ENCODE measurements around the gene MDK. TPM values are rescaled to one million over a fixed set of nuclear protein-coding genes. Genes with fewer than 3 reads are reported as not detected.

Gene MDK
- total RNA-seq, 2 experiments from 2014 or later: 2.9 to 4.6 TPM

DNA sequence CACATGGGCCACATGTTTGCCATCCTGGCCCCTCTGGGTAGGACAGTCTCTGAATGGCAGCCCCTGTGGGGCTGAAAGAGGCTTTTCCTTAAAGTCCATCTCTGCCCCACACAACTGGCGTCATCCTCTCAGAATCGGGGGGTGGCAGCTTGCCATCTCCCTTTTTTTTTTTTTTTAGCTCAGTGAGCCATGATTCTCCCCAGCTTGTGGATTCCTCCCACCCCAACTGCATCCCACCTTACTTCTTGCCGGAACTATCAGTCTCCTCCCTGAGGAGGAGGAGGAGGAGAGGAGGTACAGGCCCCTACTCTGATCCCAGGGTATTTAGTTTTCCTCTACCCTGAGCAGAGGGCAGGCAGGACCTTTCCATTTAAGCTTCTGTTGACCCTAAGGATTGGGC, 30.8 kb upstream of the MDK start:
- Mint-ChIP-seq H3K27ac (peak overlapping the region; percentile 80), H3K4me1 (ENCODE audit: low read depth) (peaks cover 76% of the 10 kb centered on the region), H3K9me3 (no peaks in the 10 kb centered on the region), H3K36me3 (ENCODE audit: low read depth) (peaks cover 5% of the 10 kb centered on the region), H3K27me3 (ENCODE audit: low read depth) (no peaks in the 10 kb centered on the region), H3K4me3 (no peak overlapping the region)
- CTCF ChIA-PET: interaction anchor here (0.6 to 14.1 kb wide), 6 partner anchors 10 to 636 kb away, joined by 3 to 368 read pairs (median 39); no protein-coding TSS in a partner anchor
- intact Hi-C loops (cut with micrococcal nuclease): no loop called here
- DNase-seq: no peak

DNA sequence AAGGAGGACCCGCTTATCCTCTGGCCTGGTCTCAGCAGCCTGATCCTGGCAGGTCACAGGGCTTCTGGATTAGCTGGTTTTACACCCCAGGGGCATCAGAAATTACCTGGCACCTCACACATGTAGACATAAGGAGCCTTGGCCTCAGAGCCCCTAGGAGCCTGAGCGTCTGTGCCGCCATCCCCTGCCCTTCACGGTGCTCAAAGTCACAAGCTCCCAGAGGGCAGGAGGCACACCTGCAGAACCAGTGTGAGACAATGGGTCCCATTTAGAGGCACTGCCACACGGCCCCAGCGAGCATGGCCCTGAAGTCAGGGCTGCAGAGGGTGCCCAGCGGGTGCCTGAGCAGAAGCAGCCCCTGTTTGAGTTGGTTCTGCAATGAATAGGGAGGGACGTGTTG, 30.3 kb upstream of the MDK start:
- Mint-ChIP-seq H3K36me3 (ENCODE audit: low read depth) (peaks cover 5% of the 10 kb centered on the region), H3K4me3 (peak overlapping the region; percentile 77), H3K27me3 (ENCODE audit: low read depth) (no peaks in the 10 kb centered on the region), H3K4me1 (ENCODE audit: low read depth) (peaks cover 76% of the 10 kb centered on the region), H3K27ac (peak overlapping the region; percentile 80), H3K9me3 (no peaks in the 10 kb centered on the region)
- CTCF ChIA-PET: interaction anchor here (0.6 to 14.1 kb wide), 11 partner anchors 10 to 636 kb away, joined by 3 to 368 read pairs (median 7); no protein-coding TSS in a partner anchor
- intact Hi-C loops (cut with micrococcal nuclease): no loop called here
- DNase-seq: no peak

DNA sequence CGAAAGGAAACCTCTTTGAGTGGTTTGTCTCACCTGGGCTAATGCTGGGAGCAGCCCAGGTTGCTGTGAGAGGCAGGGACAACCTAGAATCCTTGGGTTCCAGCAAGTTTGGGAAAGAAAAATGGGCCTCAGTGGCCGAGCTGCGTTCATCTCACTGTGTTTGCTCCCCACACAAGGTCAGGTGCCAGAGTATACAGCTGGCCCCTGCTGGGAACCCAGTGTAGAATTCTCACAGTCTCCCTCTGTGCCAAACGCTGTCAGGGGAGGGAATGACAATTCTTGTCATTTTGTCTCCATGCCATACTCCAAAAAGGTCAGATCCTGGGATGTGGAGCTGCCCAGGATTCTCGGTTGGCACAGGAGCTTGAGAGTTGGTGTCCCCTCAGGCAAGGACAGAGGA, 29.9 kb upstream of the MDK start:
- Mint-ChIP-seq H3K36me3 (ENCODE audit: low read depth) (peaks cover 5% of the 10 kb centered on the region), H3K27me3 (ENCODE audit: low read depth) (no peaks in the 10 kb centered on the region), H3K4me3 (peak overlapping the region; percentile 77), H3K4me1 (ENCODE audit: low read depth) (peaks cover 76% of the 10 kb centered on the region), H3K9me3 (no peaks in the 10 kb centered on the region), H3K27ac (peak overlapping the region; percentile 80)
- intact Hi-C loops (cut with micrococcal nuclease): loop anchor here (1.0 kb wide), 3 partner anchors 10 to 178 kb away; no protein-coding TSS in a partner anchor
- CTCF ChIA-PET: interaction anchor here (0.7 to 14.1 kb wide), 17 partner anchors 7 to 637 kb away, joined by 3 to 368 read pairs (median 6); no protein-coding TSS in a partner anchor
- no peak for DNase-seq

DNA sequence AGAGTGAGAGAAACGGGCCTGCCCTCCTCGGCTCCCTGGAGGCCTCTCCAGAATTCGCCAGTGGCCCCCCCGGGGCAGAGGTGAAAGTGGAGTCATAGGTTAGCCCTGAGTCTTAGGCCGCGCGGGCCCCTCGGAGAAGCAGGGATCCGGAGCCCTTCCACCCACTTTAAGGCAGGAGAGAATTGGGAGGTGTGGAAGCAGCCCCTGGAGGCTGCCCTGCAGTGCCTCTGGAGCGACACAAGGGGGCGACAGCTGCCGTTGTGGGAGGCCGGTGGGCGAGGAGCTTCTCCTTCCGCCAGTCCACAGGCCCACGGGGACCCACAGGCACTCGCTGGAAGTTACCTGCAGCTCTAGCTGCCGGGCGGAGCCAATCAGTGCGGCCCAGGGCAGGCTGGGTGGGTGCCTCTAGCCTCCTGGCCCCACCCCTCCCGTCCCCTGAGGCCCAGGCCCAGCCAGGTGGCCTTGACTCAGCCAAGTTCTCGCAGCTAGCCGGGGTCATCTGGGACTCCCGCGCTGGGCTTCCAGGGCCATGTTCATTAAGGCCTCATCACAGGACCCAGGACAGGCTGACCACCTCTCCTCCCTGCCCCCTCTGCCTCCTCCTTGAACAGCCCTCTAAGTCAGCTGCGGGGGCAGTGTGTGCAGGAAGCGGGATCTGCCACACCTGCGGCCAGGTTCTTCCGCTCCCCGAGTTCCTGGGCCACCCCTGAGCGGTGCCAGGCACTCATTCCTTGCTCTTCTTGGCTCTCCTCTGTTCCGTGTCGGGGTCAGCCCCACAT, 29.2 kb upstream of the MDK start:
- Mint-ChIP-seq H3K9me3 (no peaks in the 10 kb centered on the region), H3K4me1 (ENCODE audit: low read depth) (peaks cover 77% of the 10 kb centered on the region), H3K36me3 (ENCODE audit: low read depth) (peaks cover 5% of the 10 kb centered on the region), H3K4me3 (peak overlapping the region; percentile 77), H3K27me3 (ENCODE audit: low read depth) (no peaks in the 10 kb centered on the region), H3K27ac (peak overlapping the region; percentile 90)
- CTCF ChIA-PET: interaction anchor here (0.5 to 14.1 kb wide), 21 partner anchors 7 to 266 kb away, joined by 3 to 368 read pairs (median 5); no protein-coding TSS in a partner anchor
- DNase-seq: peak; percentile 81
- intact Hi-C loops (cut with micrococcal nuclease): loop anchor here (1.0 kb wide), 3 partner anchors 9 to 177 kb away; no protein-coding TSS in a partner anchor

DNA sequence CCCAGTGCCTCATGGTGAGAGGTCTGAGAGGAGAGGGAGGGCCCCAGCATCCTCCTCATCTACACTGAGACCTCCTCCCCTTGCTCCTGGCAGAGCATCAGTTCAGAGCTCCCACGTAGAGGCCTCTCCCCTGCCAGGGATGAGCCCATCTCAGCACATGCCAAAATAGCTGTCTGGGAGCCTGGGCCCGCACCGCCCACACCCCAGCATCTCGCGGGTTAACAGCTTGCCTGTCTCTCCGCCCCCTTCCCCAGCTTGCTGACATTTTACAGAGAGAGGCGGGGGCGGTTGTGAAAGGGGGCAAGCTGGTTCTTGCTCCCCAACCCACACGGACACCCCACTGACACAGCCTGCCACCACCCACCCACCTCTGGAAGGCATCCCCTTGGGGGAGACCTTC, 27.8 kb upstream of the MDK start:
- H3K4me3 Mint-ChIP-seq: peak overlapping the region; percentile 41
- H3K9me3 Mint-ChIP-seq: no peaks in the 10 kb centered on the region
- CTCF ChIA-PET: interaction anchor here (0.5 to 14.1 kb wide), 10 partner anchors 9 to 347 kb away, joined by 3 to 368 read pairs (median 5); no protein-coding TSS in a partner anchor
- H3K36me3 Mint-ChIP-seq (ENCODE audit: low read depth): peaks cover 5% of the 10 kb centered on the region
- intact Hi-C loops (cut with micrococcal nuclease): no loop called here
- H3K4me1 Mint-ChIP-seq (ENCODE audit: low read depth): peaks cover 86% of the 10 kb centered on the region
- H3K27me3 Mint-ChIP-seq (ENCODE audit: low read depth): no peaks in the 10 kb centered on the region
- peak overlapping the region; percentile 90 for H3K27ac Mint-ChIP-seq
- peak; percentile 78 for DNase-seq

DNA sequence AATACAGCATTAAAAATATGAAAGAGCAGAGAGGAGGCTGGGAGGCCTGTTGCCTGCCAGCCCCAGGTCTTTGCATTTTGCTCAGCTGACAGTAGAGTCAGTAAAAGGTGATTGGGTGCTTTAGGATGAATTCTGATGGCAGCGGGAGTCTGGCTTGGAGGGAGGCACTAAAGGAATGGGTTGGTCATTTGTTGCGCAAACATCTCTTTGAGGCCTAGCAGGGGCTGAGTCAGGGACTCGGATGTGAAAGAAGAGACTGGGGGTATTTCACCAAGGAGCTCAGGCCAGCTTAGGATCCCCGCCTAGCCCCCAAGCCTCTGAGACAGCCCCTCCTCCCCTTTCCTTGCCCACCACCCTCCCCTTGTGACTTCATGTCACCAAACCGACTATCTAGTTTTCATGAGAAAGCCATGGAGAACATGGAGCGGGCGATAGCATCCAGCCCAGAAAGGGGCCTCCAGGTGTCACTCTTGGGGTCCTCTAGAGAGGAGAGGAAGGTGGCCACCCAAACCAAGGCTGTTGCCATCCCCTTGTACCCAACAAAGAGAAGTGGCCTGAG, 24.5 kb upstream of the MDK start:
- Mint-ChIP-seq H3K27me3 (ENCODE audit: low read depth) (no peaks in the 10 kb centered on the region), H3K36me3 (ENCODE audit: low read depth) (no peaks in the 10 kb centered on the region), H3K27ac (peak overlapping the region; percentile 21), H3K4me1 (ENCODE audit: low read depth) (peaks cover 70% of the 10 kb centered on the region), H3K4me3 (no peak overlapping the region), H3K9me3 (no peaks in the 10 kb centered on the region)
- DNase-seq: no peak
- intact Hi-C loops (cut with micrococcal nuclease): no loop called here
- CTCF ChIA-PET: interaction anchor here (0.7 to 13.5 kb wide), 4 partner anchors 9 to 115 kb away, joined by 3 to 368 read pairs (median 4); no protein-coding TSS in a partner anchor

DNA sequence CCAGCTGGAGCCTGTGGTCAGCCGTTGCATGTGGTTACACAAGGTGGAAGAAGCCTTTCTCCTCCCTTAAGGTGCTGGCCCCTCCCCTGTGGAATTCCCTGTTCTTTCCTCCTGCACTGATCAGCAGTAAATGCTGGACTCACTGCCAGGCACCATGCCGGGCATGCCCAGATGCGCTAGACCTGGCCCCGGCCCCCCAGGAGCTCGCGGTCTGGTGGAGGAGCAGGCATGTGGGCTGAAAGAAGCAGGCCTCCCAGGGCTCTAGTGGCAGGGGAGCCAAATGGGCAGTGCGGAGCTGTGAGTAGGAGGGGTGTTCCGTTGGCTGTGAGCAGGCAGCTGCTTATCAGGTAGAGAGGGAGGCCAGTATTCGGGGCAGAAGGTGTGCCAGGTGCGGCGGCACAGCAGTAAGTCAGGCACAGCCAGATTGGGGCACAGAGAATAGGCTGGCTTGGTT, 24.0 kb upstream of the MDK start:
- peak overlapping the region; percentile 68 for H3K27ac Mint-ChIP-seq
- intact Hi-C loops (cut with micrococcal nuclease): no loop called here
- H3K36me3 Mint-ChIP-seq (ENCODE audit: low read depth): no peaks in the 10 kb centered on the region
- CTCF ChIA-PET: interaction anchor here (0.6 to 1.1 kb wide), 4 partner anchors 9 to 915 kb away, joined by 3 to 5 read pairs (median 4); no protein-coding TSS in a partner anchor
- no peak for DNase-seq
- no peak overlapping the region for H3K4me3 Mint-ChIP-seq
- H3K27me3 Mint-ChIP-seq (ENCODE audit: low read depth): no peaks in the 10 kb centered on the region
- peaks cover 70% of the 10 kb centered on the region for H3K4me1 Mint-ChIP-seq (ENCODE audit: low read depth)
- no peaks in the 10 kb centered on the region for H3K9me3 Mint-ChIP-seq

DNA sequence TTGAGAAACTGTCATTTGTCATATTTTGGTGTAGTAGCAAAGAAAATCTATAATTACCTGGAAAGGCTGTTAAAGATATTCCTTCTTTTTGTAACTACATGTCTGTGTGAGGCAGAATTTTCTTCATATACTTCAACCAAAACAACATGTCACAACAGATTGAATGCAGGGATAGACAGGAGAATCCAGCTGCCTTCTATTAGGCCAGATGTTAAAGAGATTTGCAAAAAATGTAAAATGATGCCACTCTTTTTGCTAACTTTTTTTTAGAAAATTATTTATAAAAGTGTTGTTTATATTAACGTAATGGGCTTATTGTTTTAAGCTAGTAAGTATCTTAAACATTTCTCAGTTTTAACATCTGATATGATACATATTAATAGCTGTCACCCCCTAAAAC, 21.5 kb upstream of the MDK start:
- Mint-ChIP-seq H3K27me3 (ENCODE audit: low read depth) (no peaks in the 10 kb centered on the region), H3K36me3 (ENCODE audit: low read depth) (peaks cover 3% of the 10 kb centered on the region), H3K27ac (peak overlapping the region; percentile 95), H3K4me1 (ENCODE audit: low read depth) (peaks cover 65% of the 10 kb centered on the region), H3K9me3 (no peaks in the 10 kb centered on the region), H3K4me3 (no peak overlapping the region)
- intact Hi-C loops (cut with micrococcal nuclease): loop anchor here (2.0 kb wide), 1 partner anchor 13 kb away; the partner anchor contains the start of gene DGKZ
- CTCF ChIA-PET: interaction anchor here (1.0 to 15.3 kb wide), 5 partner anchors 9 to 51 kb away, joined by 3 to 368 read pairs (median 8); partner anchors contain the start of gene DGKZ
- no peak for DNase-seq

DNA sequence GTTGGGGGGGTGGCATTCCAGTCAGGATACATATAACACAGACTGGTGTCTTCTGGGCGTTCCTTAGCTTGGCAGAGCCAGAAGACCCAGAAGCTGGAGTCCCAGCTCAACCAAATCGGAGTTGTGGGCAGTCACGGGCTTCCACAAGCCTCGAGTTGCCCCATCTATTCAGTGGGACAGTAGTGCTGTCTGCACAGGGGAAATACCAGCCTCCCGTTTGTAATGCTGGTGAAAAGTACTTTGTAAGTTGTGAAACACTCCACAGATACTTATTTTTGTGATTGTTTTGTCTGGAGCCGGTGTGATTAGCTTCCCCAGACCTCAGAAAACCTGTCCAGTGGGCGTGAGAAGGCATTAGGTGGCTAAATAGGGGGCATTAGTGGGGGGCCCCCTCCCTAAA, 20.6 kb upstream of the MDK start:
- peak overlapping the region; percentile 95 for H3K27ac Mint-ChIP-seq
- CTCF ChIA-PET: interaction anchor here (0.8 to 15.3 kb wide), 9 partner anchors 8 to 122 kb away, joined by 3 to 368 read pairs (median 5); partner anchors contain the start of gene DGKZ
- H3K4me1 Mint-ChIP-seq (ENCODE audit: low read depth): peaks cover 64% of the 10 kb centered on the region
- no peak for DNase-seq
- H3K27me3 Mint-ChIP-seq (ENCODE audit: low read depth): no peaks in the 10 kb centered on the region
- no peaks in the 10 kb centered on the region for H3K9me3 Mint-ChIP-seq
- H3K4me3 Mint-ChIP-seq: peak overlapping the region; percentile 78
- intact Hi-C loops (cut with micrococcal nuclease): loop anchor here (1.0 to 2.0 kb wide), 2 partner anchors 9 to 14 kb away; partner anchors contain the start of gene DGKZ
- peaks cover 3% of the 10 kb centered on the region for H3K36me3 Mint-ChIP-seq (ENCODE audit: low read depth)

DNA sequence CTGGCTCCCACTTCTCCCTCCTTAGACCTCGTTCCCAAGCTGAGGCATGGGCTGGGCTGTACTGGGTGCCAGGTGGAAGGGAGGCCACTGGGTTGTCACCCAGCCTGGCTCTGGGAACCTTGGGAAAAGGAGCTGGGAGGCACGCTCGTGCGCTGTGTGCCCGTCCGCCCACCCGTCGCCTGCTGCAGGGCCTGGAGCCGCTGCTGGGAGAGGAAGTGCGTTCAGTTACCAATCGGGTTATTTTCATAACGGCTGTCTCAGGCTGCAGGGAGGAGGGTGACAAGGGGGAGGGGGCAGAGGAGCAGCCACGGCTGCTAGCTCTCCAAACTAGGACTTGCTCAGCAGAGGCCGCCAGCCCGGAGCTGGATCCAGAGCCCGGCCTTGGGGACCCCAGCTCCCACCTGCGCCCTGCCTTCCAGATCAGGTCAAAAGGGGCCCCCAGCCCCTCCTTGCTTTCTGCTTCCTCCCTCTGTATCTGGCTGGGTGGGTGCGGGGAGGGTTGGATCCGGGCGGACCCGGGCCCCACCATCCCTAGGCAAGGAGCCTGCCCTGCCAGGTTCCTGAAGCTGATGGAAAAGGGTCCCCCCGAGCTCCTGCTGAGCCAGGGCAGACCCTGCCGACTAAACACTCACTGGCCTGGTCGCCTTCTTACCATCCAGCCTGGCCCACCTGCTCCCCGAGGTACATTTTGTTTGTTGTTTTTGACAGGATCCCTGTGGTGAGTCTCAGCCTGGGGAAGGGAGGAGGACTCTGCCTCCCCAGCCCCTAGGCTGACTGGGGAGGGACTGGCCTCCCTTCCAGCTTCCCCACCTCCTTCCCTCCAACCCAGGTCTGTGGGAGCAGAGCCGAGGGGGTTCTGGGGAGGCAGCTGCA, 19.9 kb upstream of the MDK start:
- no peaks in the 10 kb centered on the region for H3K9me3 Mint-ChIP-seq
- CTCF ChIA-PET: interaction anchor here (0.5 to 15.3 kb wide), 9 partner anchors 12 to 214 kb away, joined by 3 to 368 read pairs (median 5); partner anchors contain the start of gene DGKZ
- no peaks in the 10 kb centered on the region for H3K27me3 Mint-ChIP-seq (ENCODE audit: low read depth)
- peaks cover 3% of the 10 kb centered on the region for H3K36me3 Mint-ChIP-seq (ENCODE audit: low read depth)
- intact Hi-C loops (cut with micrococcal nuclease): loop anchor here (1.0 to 2.0 kb wide), 2 partner anchors 9 to 15 kb away; partner anchors contain the start of gene DGKZ
- peak overlapping the region; percentile 78 for H3K4me3 Mint-ChIP-seq
- DNase-seq: peak; percentile 87
- peaks cover 58% of the 10 kb centered on the region for H3K4me1 Mint-ChIP-seq (ENCODE audit: low read depth)
- H3K27ac Mint-ChIP-seq: peak overlapping the region; percentile 95

Data from activated naive CD4-positive, alpha-beta T cell treated with anti-CD3 and anti-CD28 coated beads for 36 hours (primary cell).